Measurements from ENCODE around the gene TTN. TPM values are rescaled to one million over a fixed set of nuclear protein-coding genes. Genes with fewer than 3 reads are reported as not detected.

Gene TTN
- total and polyA plus RNA-seq, 8 donors: 1.4 to 27.5 (median 2.2) TPM

DNA sequence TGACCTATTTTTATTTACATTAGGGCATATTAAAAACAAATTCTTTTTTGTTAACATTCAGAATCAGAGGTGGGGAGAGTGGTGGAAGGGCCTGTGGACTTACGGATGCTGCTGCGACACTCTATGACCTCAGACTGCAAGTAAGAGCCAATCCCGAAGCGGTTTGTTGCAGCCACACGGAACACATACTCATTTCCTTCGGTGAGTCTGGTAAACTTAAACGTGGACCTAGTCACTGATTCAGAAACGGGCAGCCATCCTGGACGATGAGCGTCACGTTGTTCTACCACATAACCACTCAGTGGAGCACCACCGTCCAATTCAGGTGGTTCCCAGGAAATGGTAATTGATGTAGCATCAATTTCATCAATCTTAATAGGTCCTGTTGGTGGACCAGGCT, 265.1 kb downstream of the TTN start:
- DNase-seq: no peak
- intact Hi-C loops (cut with DNase I): no loop called here
- no peak for TF ChIP-seq CTCF (IDR thresholded peaks at IDR 0.05)
- H3K4me3 ChIP-seq: no peak overlapping the region
- H3K9me3 ChIP-seq: no peaks in the 10 kb centered on the region
- H3K36me3 ChIP-seq: peaks cover 0 to 100% of the 10 kb centered on the region in 2 donors
- no peak for ATAC-seq
- H3K27me3 ChIP-seq: no peaks in the 10 kb centered on the region
- no peak overlapping the region for H3K27ac ChIP-seq
- H3K4me1 ChIP-seq: no peaks in the 10 kb centered on the region

DNA sequence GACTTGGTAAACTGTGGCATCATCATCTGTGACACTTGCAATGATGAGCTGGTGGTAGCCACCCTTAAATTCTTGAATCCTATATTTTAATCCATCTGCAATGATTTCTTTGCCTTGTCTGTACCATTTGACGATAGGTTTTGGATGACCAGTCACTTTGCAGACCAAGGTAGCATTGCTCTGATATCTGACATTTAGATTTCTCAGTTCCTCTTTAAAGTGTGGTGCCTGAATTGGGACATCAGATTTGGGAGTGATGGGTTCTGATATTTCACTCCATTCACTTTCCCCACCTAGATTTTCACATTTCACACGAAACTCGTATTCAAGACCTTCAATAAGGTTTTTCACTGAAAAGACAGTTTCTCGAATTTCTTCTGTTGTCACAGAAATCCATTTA, 271.2 kb downstream of the TTN start:
- intact Hi-C loops (cut with DNase I): no loop called here
- Histone ChIP-seq H3K4me3 (no peak overlapping the region), H3K9me3 (no peaks in the 10 kb centered on the region), H3K27ac (no peak overlapping the region), H3K27me3 (no peaks in the 10 kb centered on the region), H3K36me3 (peaks cover 0 to 97% of the 10 kb centered on the region in 2 donors), H3K4me1 (peaks cover 0 to 7% of the 10 kb centered on the region in 2 donors)
- no peak for TF ChIP-seq CTCF (IDR thresholded peaks at IDR 0.05)
- ATAC-seq (no peak), DNase-seq (no peak)

DNA sequence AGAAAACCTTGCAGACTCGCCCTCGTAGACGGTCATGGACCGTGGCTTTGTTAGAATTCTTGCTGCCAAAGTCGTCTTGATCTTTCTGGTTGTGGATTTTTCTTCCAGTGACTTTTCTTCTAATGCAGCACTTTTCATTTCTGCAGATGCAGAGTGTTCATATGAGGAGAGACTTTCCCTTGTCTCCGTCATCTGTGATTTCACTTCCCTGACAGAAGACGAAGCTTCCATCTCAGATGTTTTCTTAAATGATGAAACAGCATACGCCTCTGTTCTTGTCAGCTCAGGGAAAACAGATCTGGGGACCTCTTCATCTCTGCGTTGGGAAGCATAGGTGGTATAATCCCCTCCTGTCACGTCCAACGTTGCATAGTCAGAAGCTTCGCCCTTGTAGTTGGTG, 276.1 kb downstream of the TTN start:
- Histone ChIP-seq H3K27me3 (no peaks in the 10 kb centered on the region), H3K9me3 (no peaks in the 10 kb centered on the region), H3K36me3 (peaks cover 0 to 50% of the 10 kb centered on the region in 2 donors), H3K4me3 (peak overlapping the region in 1 of 2 donors; percentile 6), H3K4me1 (peaks cover 0 to 48% of the 10 kb centered on the region in 2 donors), H3K27ac (peak overlapping the region in 1 of 2 donors; percentile 86)
- DNase-seq: no peak
- peak; percentile 31 for ATAC-seq
- intact Hi-C loops (cut with DNase I): no loop called here
- no peak for TF ChIP-seq CTCF (IDR thresholded peaks at IDR 0.05)

- TF ChIP-seq CTCF (IDR thresholded peaks at IDR 0.05): no peak
- ATAC-seq (peak; percentile 69), DNase-seq (no peak)
- H3K27me3 ChIP-seq: no peaks in the 10 kb centered on the region
- H3K27ac ChIP-seq: peak overlapping the region in 1 of 2 donors; percentile 86
- intact Hi-C loops (cut with DNase I): no loop called here
- peaks cover 0 to 45% of the 10 kb centered on the region in 2 donors for H3K36me3 ChIP-seq
- H3K4me1 ChIP-seq: peaks cover 0 to 53% of the 10 kb centered on the region in 2 donors
- H3K4me3 ChIP-seq: peak overlapping the region in 1 of 2 donors; percentile 6
- no peaks in the 10 kb centered on the region for H3K9me3 ChIP-seq
Observed at GRCh38 chr2:178530625-178531142, 276.5 kb downstream of the TTN start.

- peaks cover 0 to 40% of the 10 kb centered on the region in 2 donors for H3K36me3 ChIP-seq
- no peak for DNase-seq
- no peak for ATAC-seq
Observed at GRCh38 chr2:178530131-178530530, 277.1 kb downstream of the TTN start.

More at GRCh38 chr2:178530131-178530530, 277.1 kb downstream of the TTN start:
- Histone ChIP-seq H3K27ac (peak overlapping the region in 1 of 2 donors; percentile 86), H3K4me1 (peaks cover 0 to 55% of the 10 kb centered on the region in 2 donors), H3K9me3 (no peaks in the 10 kb centered on the region), H3K27me3 (no peaks in the 10 kb centered on the region), H3K4me3 (no peak overlapping the region)
- intact Hi-C loops (cut with DNase I): no loop called here
- TF ChIP-seq CTCF (IDR thresholded peaks at IDR 0.05): no peak

Measured in left lung (tissue), 10 donors.